ENCODE results near the gene MMS19. TPM values are rescaled to one million over a fixed set of nuclear protein-coding genes. Genes with fewer than 3 reads are reported as not detected.

The MMS19 gene
- total RNA-seq, 1 experiment from 2014 or later: 105 TPM

DNA sequence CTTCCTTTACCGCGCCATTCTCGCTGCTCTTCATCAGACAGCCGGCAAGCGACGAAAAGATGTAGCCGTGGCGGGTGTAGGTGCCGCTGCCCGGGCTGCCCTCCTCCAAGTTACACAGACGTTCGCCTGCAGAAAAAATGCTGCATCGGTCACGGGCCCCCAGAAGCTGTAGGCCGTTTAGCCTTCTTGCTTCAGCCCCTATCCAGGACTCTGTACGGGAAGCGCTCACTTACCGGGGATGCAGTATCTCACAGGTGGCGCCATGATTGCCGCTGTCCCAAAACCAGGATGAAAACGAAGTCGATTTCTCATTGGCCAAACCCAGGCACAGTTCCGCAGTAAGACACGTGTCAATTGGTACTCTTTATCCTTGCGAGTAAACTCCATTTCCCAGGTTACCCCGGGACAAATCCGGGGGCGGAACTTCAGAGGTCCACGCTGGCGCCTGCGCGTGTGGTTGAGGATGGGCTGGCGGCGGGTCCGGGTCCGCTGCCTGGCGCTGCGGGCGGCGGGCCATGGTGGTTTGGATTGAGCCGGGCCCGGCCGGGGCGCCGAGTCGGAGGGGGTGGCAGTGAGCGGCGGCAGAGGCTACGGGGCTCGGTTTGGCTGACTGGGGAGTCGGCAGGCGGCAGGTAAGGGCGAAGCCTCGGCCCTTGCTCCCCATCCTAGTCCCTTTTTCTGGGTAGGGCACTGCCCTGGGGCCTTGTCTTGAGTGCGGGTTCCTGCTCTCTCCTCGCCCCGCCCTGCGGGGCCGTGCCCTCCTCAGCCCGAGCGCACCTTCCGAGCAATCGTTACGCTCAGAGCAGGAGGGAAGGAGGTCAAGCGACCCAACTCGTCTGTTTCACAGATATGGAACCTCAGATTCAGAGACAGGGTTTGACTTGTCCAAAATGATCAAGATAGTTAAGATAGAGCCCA lies 52.2 kb downstream of the MMS19 start, which contains the start of the genes EXOSC1 and ZDHHC16:
Gene EXOSC1 (minus strand): TSS at position 285 of the 918 bp plus-strand sequence. CDS start 21 bp downstream, at position 264.
Gene ZDHHC16 (plus strand): TSS at position 454 of the 918 bp plus-strand sequence. CDS start 5,501 bp downstream, outside the sequence.
- TF ChIP-seq, protein P1, sequence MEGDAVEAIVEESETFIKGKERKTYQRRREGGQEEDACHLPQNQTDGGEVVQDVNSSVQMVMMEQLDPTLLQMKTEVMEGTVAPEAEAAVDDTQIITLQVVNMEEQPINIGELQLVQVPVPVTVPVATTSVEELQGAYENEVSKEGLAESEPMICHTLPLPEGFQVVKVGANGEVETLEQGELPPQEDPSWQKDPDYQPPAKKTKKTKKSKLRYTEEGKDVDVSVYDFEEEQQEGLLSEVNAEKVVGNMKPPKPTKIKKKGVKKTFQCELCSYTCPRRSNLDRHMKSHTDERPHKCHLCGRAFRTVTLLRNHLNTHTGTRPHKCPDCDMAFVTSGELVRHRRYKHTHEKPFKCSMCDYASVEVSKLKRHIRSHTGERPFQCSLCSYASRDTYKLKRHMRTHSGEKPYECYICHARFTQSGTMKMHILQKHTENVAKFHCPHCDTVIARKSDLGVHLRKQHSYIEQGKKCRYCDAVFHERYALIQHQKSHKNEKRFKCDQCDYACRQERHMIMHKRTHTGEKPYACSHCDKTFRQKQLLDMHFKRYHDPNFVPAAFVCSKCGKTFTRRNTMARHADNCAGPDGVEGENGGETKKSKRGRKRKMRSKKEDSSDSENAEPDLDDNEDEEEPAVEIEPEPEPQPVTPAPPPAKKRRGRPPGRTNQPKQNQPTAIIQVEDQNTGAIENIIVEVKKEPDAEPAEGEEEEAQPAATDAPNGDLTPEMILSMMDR (IDR thresholded peaks at IDR 0.05; ENCODE audit: insufficient read depth in 1 of 2, low read depth in 1 of 2, low read length in 1 of 2, severe bottlenecking in 1 of 2, unreplicated experiment in 1 of 2): peak in 1 of 2 experiments; percentile 31
- Mint-ChIP-seq H3K27me3 (ENCODE audit: insufficient read depth, unreplicated experiment) (no peaks in the 10 kb centered on the region), H3K4me3 (ENCODE audit: unreplicated experiment) (peak within 1 kb of the TSS; percentile 94), H3K27ac (ENCODE audit: unreplicated experiment) (peak within 1 kb of the TSS; percentile 85), H3K36me3 (ENCODE audit: insufficient read depth, unreplicated experiment) (peaks cover 45% of the 10 kb centered on the region), H3K4me1 (ENCODE audit: low read depth, unreplicated experiment) (no peaks in the 10 kb centered on the region), H3K9me3 (ENCODE audit: unreplicated experiment) (no peaks in the 10 kb centered on the region)
- BruUV-seq (replicated peaks): TSS peak; percentile 71
- Histone ChIP-seq H3K4me3 (ENCODE audit: low read depth, low read length) (peak within 1 kb of the TSS; percentile 94), H3K9me3 (no peaks in the 10 kb centered on the region), H3K36me3 (ENCODE audit: control insufficient read depth, insufficient read depth, low read length) (no peaks in the 10 kb centered on the region), H3K4me1 (peaks cover 6% of the 10 kb centered on the region), H3K27me3 (replicated peaks; ENCODE audit: control insufficient read depth, insufficient read depth, low read length) (no peaks in the 10 kb centered on the region)
- intact Hi-C loops (cut with micrococcal nuclease; ENCODE audit: unreplicated experiment): loop anchor here (1.0 to 2.0 kb wide), 3 partner anchors 19 to 52 kb away; partner anchors contain the start of genes MMS19 and UBTD1
- DNase-seq: peak; percentile 94 to 95
- CTCF ChIA-PET: no interaction called here
- POLR2A ChIA-PET: no interaction called here

DNA sequence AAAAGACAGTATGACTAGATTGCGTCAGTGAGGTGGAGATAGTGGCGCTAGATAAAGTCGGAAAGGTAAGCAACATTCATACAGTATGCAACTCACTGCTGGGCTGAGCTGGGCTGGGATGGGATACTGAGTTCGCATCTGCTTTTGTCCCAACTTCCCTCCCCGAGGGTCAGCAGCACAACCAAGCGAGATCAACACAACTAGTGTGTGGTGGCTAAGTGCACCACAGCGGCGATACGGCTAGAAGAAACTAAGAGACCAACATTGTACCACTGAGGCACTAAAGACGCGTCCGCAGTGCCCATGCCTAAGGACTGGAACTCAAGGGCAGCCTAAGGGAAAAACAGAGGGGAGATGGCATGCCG lies 52.9 kb downstream of the MMS19 start:
- peaks cover 45% of the 10 kb centered on the region for H3K36me3 Mint-ChIP-seq (ENCODE audit: insufficient read depth, unreplicated experiment)
- POLR2A ChIA-PET: no interaction called here
- H3K9me3 ChIP-seq: no peaks in the 10 kb centered on the region
- peak overlapping the region; percentile 94 for H3K4me3 ChIP-seq (ENCODE audit: low read depth, low read length)
- peak overlapping the region; percentile 85 for H3K27ac Mint-ChIP-seq (ENCODE audit: unreplicated experiment)
- intact Hi-C loops (cut with micrococcal nuclease; ENCODE audit: unreplicated experiment): no loop called here
- no peaks in the 10 kb centered on the region for H3K9me3 Mint-ChIP-seq (ENCODE audit: unreplicated experiment)
- H3K36me3 ChIP-seq (ENCODE audit: control insufficient read depth, insufficient read depth, low read length): no peaks in the 10 kb centered on the region
- CTCF ChIA-PET: no interaction called here
- H3K27me3 ChIP-seq (replicated peaks; ENCODE audit: control insufficient read depth, insufficient read depth, low read length): no peaks in the 10 kb centered on the region
- no TSS peak for BruUV-seq (replicated peaks)
- no peaks in the 10 kb centered on the region for H3K4me1 Mint-ChIP-seq (ENCODE audit: low read depth, unreplicated experiment)
- H3K4me3 Mint-ChIP-seq (ENCODE audit: unreplicated experiment): peak overlapping the region; percentile 94
- DNase-seq: no peak
- TF ChIP-seq, protein P1 (IDR thresholded peaks at IDR 0.05; ENCODE audit: insufficient read depth in 1 of 2, low read depth in 1 of 2, low read length in 1 of 2, severe bottlenecking in 1 of 2, unreplicated experiment in 1 of 2): no peak
- H3K27me3 Mint-ChIP-seq (ENCODE audit: insufficient read depth, unreplicated experiment): no peaks in the 10 kb centered on the region
- peaks cover 6% of the 10 kb centered on the region for H3K4me1 ChIP-seq

DNA sequence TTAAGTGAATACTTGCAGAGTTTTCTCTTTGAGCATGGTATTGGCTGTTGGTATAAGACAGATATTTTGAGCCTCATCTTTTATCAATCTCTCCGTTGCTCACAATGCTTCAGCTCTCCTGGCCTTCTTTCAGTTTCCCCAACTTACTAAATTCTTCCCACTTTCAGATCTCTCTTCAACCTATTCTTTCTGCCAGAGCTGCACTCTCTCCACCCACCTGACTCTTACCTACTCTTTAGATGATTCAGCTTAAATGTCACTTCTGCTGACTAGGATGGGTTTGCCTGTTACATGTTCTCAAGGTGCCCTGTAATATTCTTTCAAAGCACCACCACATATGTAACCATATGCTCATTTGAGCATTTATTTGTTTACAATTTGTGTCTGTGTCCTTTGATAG lies 54.0 kb downstream of the MMS19 start:
- Histone ChIP-seq H3K36me3 (ENCODE audit: control insufficient read depth, insufficient read depth, low read length) (no peaks in the 10 kb centered on the region; the same call in 1 of the 2 replicates), H3K4me1 (peaks cover 6% of the 10 kb centered on the region), H3K27me3 (replicated peaks; ENCODE audit: control insufficient read depth, insufficient read depth, low read length) (no peaks in the 10 kb centered on the region), H3K4me3 (ENCODE audit: low read depth, low read length) (no peak overlapping the region), H3K9me3 (no peaks in the 10 kb centered on the region)
- intact Hi-C loops (cut with micrococcal nuclease; ENCODE audit: unreplicated experiment): no loop called here
- Mint-ChIP-seq H3K4me3 (ENCODE audit: unreplicated experiment) (no peak overlapping the region), H3K36me3 (ENCODE audit: insufficient read depth, unreplicated experiment) (peaks cover 51% of the 10 kb centered on the region), H3K9me3 (ENCODE audit: unreplicated experiment) (no peaks in the 10 kb centered on the region), H3K27ac (ENCODE audit: unreplicated experiment) (no peak overlapping the region), H3K27me3 (ENCODE audit: insufficient read depth, unreplicated experiment) (no peaks in the 10 kb centered on the region), H3K4me1 (ENCODE audit: low read depth, unreplicated experiment) (no peaks in the 10 kb centered on the region)
- ChIA-PET CTCF (no interaction called here), POLR2A (no interaction called here)
- TSS peak; percentile 46 for BruUV-seq (replicated peaks)
- TF ChIP-seq, protein P1 (IDR thresholded peaks at IDR 0.05; ENCODE audit: insufficient read depth in 1 of 2, low read depth in 1 of 2, low read length in 1 of 2, severe bottlenecking in 1 of 2, unreplicated experiment in 1 of 2): no peak
- DNase-seq: no peak
